Activated CD4-positive, alpha-beta T cell treated with anti-CD3 and anti-CD28 coated beads, Interleukin-2, amount 50 U/mL, for 24 hours (primary cell): ENCODE measurements around the gene RBMS3.
"Not testable (repeated sequence)": the region's sequence is repeated elsewhere in the genome, so short reads cannot be mapped to it uniquely, and the experiment has no call there.

Experiments used
- DNase-seq, 2 donors: peaks; one replicate each; pipeline ENCODE4 v3.0.0-alpha.2; 2020; ENCODE audit warnings: low read depth in 1 of 2, low spot score in 1 of 2

The RBMS3 gene

GRCh38 chr3:29515451-29515850, 234.6 kb downstream of the RBMS3 start:
- DNase-seq, result no peak

- DNase-seq, result no peak
These were observed 235.3 kb downstream of the RBMS3 start for GRCh38 chr3:29516164-29516563.

- no peak for DNase-seq
These were observed 239.9 kb downstream of the RBMS3 start for GRCh38 chr3:29520764-29521163.

- no peak for DNase-seq
These were observed 240.4 kb downstream of the RBMS3 start for GRCh38 chr3:29521293-29521692.

- no peak for DNase-seq
These were observed 240.9 kb downstream of the RBMS3 start for GRCh38 chr3:29521751-29522150.

- not testable (repeated sequence) for DNase-seq
These were observed 243.6 kb downstream of the RBMS3 start for GRCh38 chr3:29524433-29524832.

GRCh38 chr3:29525254-29525881, 244.5 kb downstream of the RBMS3 start:
- no peak for DNase-seq

- no peak for DNase-seq
These were observed 246.4 kb downstream of the RBMS3 start for GRCh38 chr3:29527246-29527645.

GRCh38 chr3:29531644-29532043, 250.8 kb downstream of the RBMS3 start:
- DNase-seq, result no peak

- no peak for DNase-seq
These were observed 251.6 kb downstream of the RBMS3 start for GRCh38 chr3:29532473-29532872.

- DNase-seq, result no peak
These were observed 253.1 kb downstream of the RBMS3 start for GRCh38 chr3:29534006-29534405.

GRCh38 chr3:29536016-29536758, 255.3 kb downstream of the RBMS3 start:
- DNase-seq, result no peak

GRCh38 chr3:29537889-29538609, 257.2 kb downstream of the RBMS3 start:
- DNase-seq, result no peak

- no peak for DNase-seq
These were observed 257.7 kb downstream of the RBMS3 start for GRCh38 chr3:29538610-29538958.

GRCh38 chr3:29540544-29540943, 259.7 kb downstream of the RBMS3 start:
- no peak for DNase-seq

- no peak for DNase-seq
These were observed 264.0 kb downstream of the RBMS3 start for GRCh38 chr3:29544701-29545363.

- no peak for DNase-seq
These were observed 264.7 kb downstream of the RBMS3 start for GRCh38 chr3:29545615-29546014.

- DNase-seq, result no peak
These were observed 271.2 kb downstream of the RBMS3 start for GRCh38 chr3:29552051-29552450.

- DNase-seq, result no peak
These were observed 273.7 kb downstream of the RBMS3 start for GRCh38 chr3:29554566-29554965.

- no peak for DNase-seq
These were observed 274.7 kb downstream of the RBMS3 start for GRCh38 chr3:29555590-29555989.

- no peak for DNase-seq
These were observed 276.3 kb downstream of the RBMS3 start for GRCh38 chr3:29557186-29557585.

GRCh38 chr3:29557825-29558224, 277.0 kb downstream of the RBMS3 start:
- no peak for DNase-seq
